HCT116 (cell line): ENCODE data around the gene KIF25.

Experiments
- CTCF ChIP-seq, 3 experiments: fragments of 200-600 bp in 1 of 3; sonication (generic) in 1 of 3; IDR thresholded peaks in 2 of 3; conservative IDR thresholded peaks in 1 of 3; 2 replicates each; pipeline ENCODE4 v1.5.1; 2012 to 2017; ENCODE audit warnings: low read depth in 2 of 3, low read length in 2 of 3, antibody characterized with exemption in 1 of 3, borderline replicate concordance in 1 of 3, control low read depth in 1 of 3, mild to moderate bottlenecking in 1 of 3, mixed read lengths in 1 of 3, mixed run types in 1 of 3, moderate library complexity in 1 of 3; ENCODE audit not compliant: insufficient read depth in 1 of 3
- EZH2 ChIP-seq: fragments of 200-600 bp; sonication (generic); IDR thresholded peaks from 2 replicates; pipeline ENCODE4 v1.6.1; 2017; ENCODE audit warnings: antibody characterized with exemption, mixed run types
- EZH2phosphoT487 ChIP-seq: fragments of 200-600 bp; IDR thresholded peaks from 2 replicates; pipeline ENCODE4 v1.6.1; 2018; ENCODE audit warnings: antibody characterized with exemption, borderline replicate concordance
- JUND ChIP-seq: IDR thresholded peaks from 2 replicates; pipeline ENCODE4 v1.6.1; 2012
- POLR2A ChIP-seq: IDR thresholded peaks from 2 replicates; pipeline ENCODE4 v1.7.0; 2011; ENCODE audit warnings: borderline replicate concordance; ENCODE audit not compliant: insufficient read depth, insufficient read length; ENCODE audit errors: extremely low read depth
- POLR2AphosphoS5 ChIP-seq: IDR thresholded peaks from 2 replicates; pipeline ENCODE4 v1.6.1; 2011; ENCODE audit warnings: mild to moderate bottlenecking, low read depth, low read length, moderate library complexity
- RAD21 ChIP-seq: IDR thresholded peaks from 2 replicates; pipeline ENCODE4 v1.6.1; 2012; ENCODE audit warnings: low read depth, mild to moderate bottlenecking
- REST ChIP-seq: IDR thresholded peaks from 2 replicates; pipeline ENCODE4 v1.6.1; 2012; ENCODE audit warnings: low read depth
- SIN3A ChIP-seq: IDR thresholded peaks from 2 replicates; pipeline ENCODE4 v1.6.1; 2012; ENCODE audit warnings: low read depth
- SRF ChIP-seq: IDR thresholded peaks from 2 replicates; pipeline ENCODE4 v1.6.1; 2012; ENCODE audit warnings: low read depth
- TCF7L2 ChIP-seq: IDR thresholded peaks from 2 replicates; pipeline ENCODE4 v1.7.0; 2011; ENCODE audit warnings: borderline replicate concordance, inconsistent platforms; ENCODE audit not compliant: insufficient read depth, insufficient read length; ENCODE audit errors: extremely low read depth
- ZNF274 ChIP-seq: fragments of 200-500 bp; sonication (Bioruptor generic); IDR thresholded peaks from 2 replicates; pipeline ENCODE4 v1.6.1; 2014; ENCODE audit warnings: mild to moderate bottlenecking, low read depth, low read length, inconsistent platforms
- TF ChIP-seq, protein P1 (sequence below): IDR thresholded peaks from 2 replicates; pipeline ENCODE4 v1.6.1; 2011; ENCODE audit warnings: mild to moderate bottlenecking, low read length, moderate library complexity; ENCODE audit not compliant: insufficient replicate concordance; ENCODE audit errors: extremely low read depth

DNA sequence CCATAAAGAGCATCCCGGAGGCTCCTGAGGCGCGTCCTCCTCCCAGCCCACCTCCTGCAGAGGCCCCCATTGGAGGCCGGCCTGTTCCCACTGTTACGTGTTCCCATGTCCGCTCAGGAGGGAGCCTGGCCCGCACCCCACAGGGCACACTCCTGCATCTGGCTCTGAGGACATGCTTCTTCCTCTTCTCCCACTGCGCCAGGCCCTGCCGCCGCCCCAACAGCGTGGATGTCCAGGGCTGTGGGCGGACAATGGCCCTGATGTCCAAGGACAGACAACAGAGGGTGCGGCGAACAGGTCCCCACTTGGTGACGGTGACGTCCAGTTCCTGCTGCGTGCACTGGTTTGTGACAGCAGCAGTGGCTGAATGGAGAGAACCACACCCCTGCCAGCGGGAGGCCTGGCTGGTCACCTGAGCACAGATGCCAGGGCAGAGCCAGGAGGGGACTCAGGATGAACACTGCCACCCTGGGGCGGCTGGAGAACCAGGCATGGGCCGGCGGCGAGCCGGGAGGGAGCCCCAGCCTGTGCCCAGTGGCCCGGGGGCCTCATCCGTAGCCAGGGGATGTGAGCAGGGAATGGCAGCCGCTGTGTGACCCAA, 54.9 kb downstream of the KIF25 start:
- TF ChIP-seq SRF (no peak), CTCF (IDR thresholded peaks at IDR 0.05 in 2 of 3, conservative IDR thresholded peaks at IDR 0.05 in 1 of 3; ENCODE audit: borderline replicate concordance in 1 of 3, insufficient read depth in 1 of 3, low read depth in 2 of 3, low read length in 2 of 3) (peak; percentile 6 to 21 (median 12); a peak in 1 of 6 replicates), RAD21 (peak; percentile 63), EZH2phosphoT487 (no peak), POLR2A (no peak), POLR2AphosphoS5 (no peak), EZH2 (no peak), JUND (no peak), SIN3A (no peak), REST (no peak), ZNF274 (no peak), TCF7L2 (no peak)
- TF ChIP-seq, protein P1, sequence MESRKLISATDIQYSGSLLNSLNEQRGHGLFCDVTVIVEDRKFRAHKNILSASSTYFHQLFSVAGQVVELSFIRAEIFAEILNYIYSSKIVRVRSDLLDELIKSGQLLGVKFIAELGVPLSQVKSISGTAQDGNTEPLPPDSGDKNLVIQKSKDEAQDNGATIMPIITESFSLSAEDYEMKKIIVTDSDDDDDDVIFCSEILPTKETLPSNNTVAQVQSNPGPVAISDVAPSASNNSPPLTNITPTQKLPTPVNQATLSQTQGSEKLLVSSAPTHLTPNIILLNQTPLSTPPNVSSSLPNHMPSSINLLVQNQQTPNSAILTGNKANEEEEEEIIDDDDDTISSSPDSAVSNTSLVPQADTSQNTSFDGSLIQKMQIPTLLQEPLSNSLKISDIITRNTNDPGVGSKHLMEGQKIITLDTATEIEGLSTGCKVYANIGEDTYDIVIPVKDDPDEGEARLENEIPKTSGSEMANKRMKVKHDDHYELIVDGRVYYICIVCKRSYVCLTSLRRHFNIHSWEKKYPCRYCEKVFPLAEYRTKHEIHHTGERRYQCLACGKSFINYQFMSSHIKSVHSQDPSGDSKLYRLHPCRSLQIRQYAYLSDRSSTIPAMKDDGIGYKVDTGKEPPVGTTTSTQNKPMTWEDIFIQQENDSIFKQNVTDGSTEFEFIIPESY = no peak
